Activated CD8-positive, alpha-beta T cell treated with anti-CD3 and anti-CD28 coated beads for 36 hours (primary cell): ENCODE measurements around the gene ALMS1. TPM values are rescaled to one million over a fixed set of nuclear protein-coding genes. Genes with fewer than 3 reads are reported as not detected.
"Not testable (repeated sequence)": the region's sequence is repeated elsewhere in the genome, so short reads cannot be mapped to it uniquely, and the experiment has no call there.

Experiments used
- ATAC-seq: fragments of 200-7000 bp; cut with Tn5 transposase; one replicate; pipeline ENCODE4 v1.10.0; 2021; ENCODE audit warnings: mild to moderate bottlenecking, moderate library complexity
- CTCF ChIA-PET: fragments of 350-600 bp; sonication (Branson Sonifier 250); formaldehyde crosslinking; loops from one replicate; lab custom pipeline; 2021; ENCODE audit warnings: antibody characterized with exemption; lab: Charles Lee
- POLR2A ChIA-PET: fragments of 350-600 bp; sonication (Branson Sonifier 250); formaldehyde crosslinking; loops from one replicate; lab custom pipeline; 2021; ENCODE audit warnings: antibody characterized with exemption; lab: Charles Lee
- DNase-seq: peaks from one replicate; pipeline ENCODE4 v3.0.0-alpha.2; 2020
- H3K27ac Mint-ChIP-seq: one replicate; pipeline ENCODE4 v1.8.0; 2021; ENCODE audit warnings: mild to moderate bottlenecking, mixed read lengths
- H3K27me3 Mint-ChIP-seq: one replicate; pipeline ENCODE4 v1.8.0; 2021; ENCODE audit warnings: mixed read lengths
- H3K36me3 Mint-ChIP-seq: one replicate; pipeline ENCODE4 v1.8.0; 2021; ENCODE audit warnings: low read depth, mixed read lengths
- H3K4me1 Mint-ChIP-seq: one replicate; pipeline ENCODE4 v1.8.0; 2021; ENCODE audit warnings: low read depth, mixed read lengths
- H3K4me3 Mint-ChIP-seq: one replicate; pipeline ENCODE4 v1.8.0; 2021; ENCODE audit warnings: mild to moderate bottlenecking, moderate library complexity, mixed read lengths
- H3K9me3 Mint-ChIP-seq: one replicate; pipeline ENCODE4 v1.8.0; 2021; ENCODE audit warnings: mixed read lengths
- CTCF ChIP-seq: fragments of 200-600 bp; IDR thresholded peaks from one replicate; pipeline ENCODE4 v1.8.0; 2022; ENCODE audit warnings: antibody characterized with exemption, mild to moderate bottlenecking
- intact Hi-C: fragments of 100-400 bp; cut with micrococcal nuclease; formaldehyde crosslinking; loops from one replicate; pipeline ENCODE4 v1.10.0; 2022
- total RNA-seq, 2 experiments: library from RNA; stranded (reverse); gene quantifications; one replicate each; pipeline ENCODE4 v1.2.3, GENCODE V29; 2021

Gene ALMS1
- total RNA-seq, 2 experiments from 2014 or later, result 18.1 to 20.3 TPM

GRCh38 chr2:73494031-73494430 lies 108.4 kb downstream of the ALMS1 start:
- ChIA-PET POLR2A (interaction anchor here (0.9 kb wide), 1 partner anchor 13 kb away, joined by 3 read pairs; no protein-coding TSS in a partner anchor), CTCF (no interaction called here)
- Mint-ChIP-seq H3K4me3 (no peak overlapping the region), H3K36me3 (peaks cover 38% of the 10 kb centered on the region), H3K9me3 (no peaks in the 10 kb centered on the region), H3K4me1 (peaks cover 6% of the 10 kb centered on the region), H3K27ac (no peak overlapping the region), H3K27me3 (no peaks in the 10 kb centered on the region)
- ATAC-seq (peak; percentile 64), DNase-seq (peak; percentile 2)
- intact Hi-C loops, result no loop called here
- TF ChIP-seq CTCF, result no peak

GRCh38 chr2:73503992-73504570 lies 118.4 kb downstream of the ALMS1 start:
- no peaks in the 10 kb centered on the region for H3K27me3 Mint-ChIP-seq
- H3K36me3 Mint-ChIP-seq, result peaks cover 45% of the 10 kb centered on the region
- ATAC-seq, result no peak
- intact Hi-C loops, result no loop called here
- ChIA-PET CTCF (no interaction called here), POLR2A (no interaction called here)
- no peak for DNase-seq
- TF ChIP-seq CTCF, result no peak
- H3K4me1 Mint-ChIP-seq, result no peaks in the 10 kb centered on the region
- H3K4me3 Mint-ChIP-seq, result no peak overlapping the region
- no peak overlapping the region for H3K27ac Mint-ChIP-seq
- H3K9me3 Mint-ChIP-seq, result peaks cover 34% of the 10 kb centered on the region

GRCh38 chr2:73504850-73505249 lies 119.2 kb downstream of the ALMS1 start:
- CTCF ChIA-PET, H3K4me3 Mint-ChIP-seq, ATAC-seq, intact Hi-C loops, H3K27ac Mint-ChIP-seq, H3K4me1 Mint-ChIP-seq, DNase-seq, POLR2A ChIA-PET, H3K27me3 Mint-ChIP-seq: not testable (repeated sequence)
- Mint-ChIP-seq H3K36me3 (peaks cover 50% of the 10 kb centered on the region), H3K9me3 (peaks cover 38% of the 10 kb centered on the region)

GRCh38 chr2:73510470-73510869 lies 124.8 kb downstream of the ALMS1 start:
- H3K4me3 Mint-ChIP-seq, intact Hi-C loops, DNase-seq, H3K4me1 Mint-ChIP-seq, ATAC-seq, CTCF ChIA-PET, POLR2A ChIA-PET, H3K27ac Mint-ChIP-seq, H3K27me3 Mint-ChIP-seq: not testable (repeated sequence)
- H3K36me3 Mint-ChIP-seq, result peaks cover 69% of the 10 kb centered on the region
- H3K9me3 Mint-ChIP-seq, result peaks cover 39% of the 10 kb centered on the region

GRCh38 chr2:73516033-73516432 lies 130.4 kb downstream of the ALMS1 start:
- CTCF ChIA-PET, result no interaction called here
- POLR2A ChIA-PET, result no interaction called here
- intact Hi-C loops, result no loop called here
- no peak for TF ChIP-seq CTCF
- peaks cover 13% of the 10 kb centered on the region for H3K9me3 Mint-ChIP-seq
- no peak overlapping the region for H3K27ac Mint-ChIP-seq
- H3K36me3 Mint-ChIP-seq, result peaks cover 54% of the 10 kb centered on the region
- DNase-seq (no peak), ATAC-seq (no peak)
- no peaks in the 10 kb centered on the region for H3K27me3 Mint-ChIP-seq
- H3K4me3 Mint-ChIP-seq, result no peak overlapping the region
- H3K4me1 Mint-ChIP-seq, result no peaks in the 10 kb centered on the region

GRCh38 chr2:73528688-73529087 lies 143.1 kb downstream of the ALMS1 start:
- H3K9me3 Mint-ChIP-seq, result peaks cover 29% of the 10 kb centered on the region
- peaks cover 87% of the 10 kb centered on the region for H3K36me3 Mint-ChIP-seq
- DNase-seq (no peak), ATAC-seq (no peak)
- no peaks in the 10 kb centered on the region for H3K4me1 Mint-ChIP-seq
- H3K27ac Mint-ChIP-seq, result no peak overlapping the region
- TF ChIP-seq CTCF, result no peak
- no peak overlapping the region for H3K4me3 Mint-ChIP-seq
- ChIA-PET POLR2A (no interaction called here), CTCF (no interaction called here)
- H3K27me3 Mint-ChIP-seq, result no peaks in the 10 kb centered on the region
- intact Hi-C loops, result no loop called here

GRCh38 chr2:73530773-73531172 lies 145.1 kb downstream of the ALMS1 start:
- ChIA-PET CTCF (interaction anchor here (0.7 kb wide), 1 partner anchor 79 kb away, joined by 3 read pairs; no protein-coding TSS in a partner anchor), POLR2A (interaction anchor here (0.7 kb wide), 1 partner anchor 39 kb away, joined by 3 read pairs; no protein-coding TSS in a partner anchor)
- H3K4me3 Mint-ChIP-seq, DNase-seq, H3K27ac Mint-ChIP-seq, intact Hi-C loops, H3K4me1 Mint-ChIP-seq, ATAC-seq, H3K27me3 Mint-ChIP-seq: not testable (repeated sequence)
- peaks cover 89% of the 10 kb centered on the region for H3K36me3 Mint-ChIP-seq
- H3K9me3 Mint-ChIP-seq, result peaks cover 29% of the 10 kb centered on the region
